HL-60 (cell line): ENCODE measurements around the gene FCGBP.
"Not testable (repeated sequence)": the region's sequence is repeated elsewhere in the genome, so short reads cannot be mapped to it uniquely, and the experiment has no call there.

Experiments used
- POLR2AphosphoS5 ChIP-seq: IDR thresholded peaks from 2 replicates; pipeline ENCODE4 v1.6.1; 2012; ENCODE audit warnings: low read depth
- TF ChIP-seq, protein P1 (sequence below): IDR thresholded peaks from one replicate; pipeline ENCODE4 v1.5.1; 2011; ENCODE audit warnings: low read length, control low read depth, inconsistent platforms; ENCODE audit not compliant: insufficient read depth
- TF ChIP-seq, protein P2 (sequence below): IDR thresholded peaks from 2 replicates; pipeline ENCODE4 v1.6.1; 2012; ENCODE audit warnings: low read depth; ENCODE audit not compliant: insufficient replicate concordance

DNA sequence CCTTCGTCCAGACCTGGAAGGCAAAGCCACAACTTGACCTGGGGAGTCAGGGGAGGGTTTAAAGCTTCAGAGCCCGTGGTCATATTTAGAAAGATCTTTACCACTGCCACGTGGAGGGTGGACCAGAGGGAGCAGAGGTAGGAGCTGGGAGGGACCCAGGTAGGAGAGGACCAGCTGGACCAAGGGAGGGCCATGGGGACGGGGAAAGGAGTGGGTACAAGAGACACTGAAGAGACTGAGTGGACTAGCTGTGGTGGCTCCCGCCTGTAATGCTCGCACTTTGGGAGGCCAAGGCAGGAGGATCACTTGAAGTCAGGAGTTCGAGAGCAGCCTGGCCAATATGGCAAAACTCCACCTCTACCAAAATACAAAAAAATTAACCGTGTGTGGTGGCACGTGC is 49.7 kb downstream of the FCGBP start:
- TF ChIP-seq, protein P1, sequence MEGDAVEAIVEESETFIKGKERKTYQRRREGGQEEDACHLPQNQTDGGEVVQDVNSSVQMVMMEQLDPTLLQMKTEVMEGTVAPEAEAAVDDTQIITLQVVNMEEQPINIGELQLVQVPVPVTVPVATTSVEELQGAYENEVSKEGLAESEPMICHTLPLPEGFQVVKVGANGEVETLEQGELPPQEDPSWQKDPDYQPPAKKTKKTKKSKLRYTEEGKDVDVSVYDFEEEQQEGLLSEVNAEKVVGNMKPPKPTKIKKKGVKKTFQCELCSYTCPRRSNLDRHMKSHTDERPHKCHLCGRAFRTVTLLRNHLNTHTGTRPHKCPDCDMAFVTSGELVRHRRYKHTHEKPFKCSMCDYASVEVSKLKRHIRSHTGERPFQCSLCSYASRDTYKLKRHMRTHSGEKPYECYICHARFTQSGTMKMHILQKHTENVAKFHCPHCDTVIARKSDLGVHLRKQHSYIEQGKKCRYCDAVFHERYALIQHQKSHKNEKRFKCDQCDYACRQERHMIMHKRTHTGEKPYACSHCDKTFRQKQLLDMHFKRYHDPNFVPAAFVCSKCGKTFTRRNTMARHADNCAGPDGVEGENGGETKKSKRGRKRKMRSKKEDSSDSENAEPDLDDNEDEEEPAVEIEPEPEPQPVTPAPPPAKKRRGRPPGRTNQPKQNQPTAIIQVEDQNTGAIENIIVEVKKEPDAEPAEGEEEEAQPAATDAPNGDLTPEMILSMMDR: not testable (repeated sequence)
- not testable (repeated sequence) for TF ChIP-seq POLR2AphosphoS5
- TF ChIP-seq, protein P2, sequence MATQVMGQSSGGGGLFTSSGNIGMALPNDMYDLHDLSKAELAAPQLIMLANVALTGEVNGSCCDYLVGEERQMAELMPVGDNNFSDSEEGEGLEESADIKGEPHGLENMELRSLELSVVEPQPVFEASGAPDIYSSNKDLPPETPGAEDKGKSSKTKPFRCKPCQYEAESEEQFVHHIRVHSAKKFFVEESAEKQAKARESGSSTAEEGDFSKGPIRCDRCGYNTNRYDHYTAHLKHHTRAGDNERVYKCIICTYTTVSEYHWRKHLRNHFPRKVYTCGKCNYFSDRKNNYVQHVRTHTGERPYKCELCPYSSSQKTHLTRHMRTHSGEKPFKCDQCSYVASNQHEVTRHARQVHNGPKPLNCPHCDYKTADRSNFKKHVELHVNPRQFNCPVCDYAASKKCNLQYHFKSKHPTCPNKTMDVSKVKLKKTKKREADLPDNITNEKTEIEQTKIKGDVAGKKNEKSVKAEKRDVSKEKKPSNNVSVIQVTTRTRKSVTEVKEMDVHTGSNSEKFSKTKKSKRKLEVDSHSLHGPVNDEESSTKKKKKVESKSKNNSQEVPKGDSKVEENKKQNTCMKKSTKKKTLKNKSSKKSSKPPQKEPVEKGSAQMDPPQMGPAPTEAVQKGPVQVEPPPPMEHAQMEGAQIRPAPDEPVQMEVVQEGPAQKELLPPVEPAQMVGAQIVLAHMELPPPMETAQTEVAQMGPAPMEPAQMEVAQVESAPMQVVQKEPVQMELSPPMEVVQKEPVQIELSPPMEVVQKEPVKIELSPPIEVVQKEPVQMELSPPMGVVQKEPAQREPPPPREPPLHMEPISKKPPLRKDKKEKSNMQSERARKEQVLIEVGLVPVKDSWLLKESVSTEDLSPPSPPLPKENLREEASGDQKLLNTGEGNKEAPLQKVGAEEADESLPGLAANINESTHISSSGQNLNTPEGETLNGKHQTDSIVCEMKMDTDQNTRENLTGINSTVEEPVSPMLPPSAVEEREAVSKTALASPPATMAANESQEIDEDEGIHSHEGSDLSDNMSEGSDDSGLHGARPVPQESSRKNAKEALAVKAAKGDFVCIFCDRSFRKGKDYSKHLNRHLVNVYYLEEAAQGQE: not testable (repeated sequence)
